ENCODE data around the gene UBL4A.
"Not testable (repeated sequence)": the region's sequence is repeated elsewhere in the genome, so short reads cannot be mapped to it uniquely, and the experiment has no call there.

UBL4A gene

GRCh38 chrX:154508384-154508745, 21.9 kb upstream of the UBL4A start:
- no peak overlapping the region for H3K4me3 ChIP-seq (ENCODE audit: low read depth, low read length)
- TF ChIP-seq, protein P1, sequence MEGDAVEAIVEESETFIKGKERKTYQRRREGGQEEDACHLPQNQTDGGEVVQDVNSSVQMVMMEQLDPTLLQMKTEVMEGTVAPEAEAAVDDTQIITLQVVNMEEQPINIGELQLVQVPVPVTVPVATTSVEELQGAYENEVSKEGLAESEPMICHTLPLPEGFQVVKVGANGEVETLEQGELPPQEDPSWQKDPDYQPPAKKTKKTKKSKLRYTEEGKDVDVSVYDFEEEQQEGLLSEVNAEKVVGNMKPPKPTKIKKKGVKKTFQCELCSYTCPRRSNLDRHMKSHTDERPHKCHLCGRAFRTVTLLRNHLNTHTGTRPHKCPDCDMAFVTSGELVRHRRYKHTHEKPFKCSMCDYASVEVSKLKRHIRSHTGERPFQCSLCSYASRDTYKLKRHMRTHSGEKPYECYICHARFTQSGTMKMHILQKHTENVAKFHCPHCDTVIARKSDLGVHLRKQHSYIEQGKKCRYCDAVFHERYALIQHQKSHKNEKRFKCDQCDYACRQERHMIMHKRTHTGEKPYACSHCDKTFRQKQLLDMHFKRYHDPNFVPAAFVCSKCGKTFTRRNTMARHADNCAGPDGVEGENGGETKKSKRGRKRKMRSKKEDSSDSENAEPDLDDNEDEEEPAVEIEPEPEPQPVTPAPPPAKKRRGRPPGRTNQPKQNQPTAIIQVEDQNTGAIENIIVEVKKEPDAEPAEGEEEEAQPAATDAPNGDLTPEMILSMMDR (IDR thresholded peaks at IDR 0.05; ENCODE audit: control insufficient read depth, extremely low read depth, insufficient read depth): no peak
- DNase-seq (ENCODE audit: low read depth): no peak

- no peak for DNase-seq (ENCODE audit: low read depth)
- no peak overlapping the region for H3K4me3 ChIP-seq (ENCODE audit: low read depth, low read length)
- TF ChIP-seq, protein P1 (IDR thresholded peaks at IDR 0.05; ENCODE audit: control insufficient read depth, extremely low read depth, insufficient read depth): no peak
These were observed 21.4 kb upstream of the UBL4A start for GRCh38 chrX:154507673-154508383.

DNA sequence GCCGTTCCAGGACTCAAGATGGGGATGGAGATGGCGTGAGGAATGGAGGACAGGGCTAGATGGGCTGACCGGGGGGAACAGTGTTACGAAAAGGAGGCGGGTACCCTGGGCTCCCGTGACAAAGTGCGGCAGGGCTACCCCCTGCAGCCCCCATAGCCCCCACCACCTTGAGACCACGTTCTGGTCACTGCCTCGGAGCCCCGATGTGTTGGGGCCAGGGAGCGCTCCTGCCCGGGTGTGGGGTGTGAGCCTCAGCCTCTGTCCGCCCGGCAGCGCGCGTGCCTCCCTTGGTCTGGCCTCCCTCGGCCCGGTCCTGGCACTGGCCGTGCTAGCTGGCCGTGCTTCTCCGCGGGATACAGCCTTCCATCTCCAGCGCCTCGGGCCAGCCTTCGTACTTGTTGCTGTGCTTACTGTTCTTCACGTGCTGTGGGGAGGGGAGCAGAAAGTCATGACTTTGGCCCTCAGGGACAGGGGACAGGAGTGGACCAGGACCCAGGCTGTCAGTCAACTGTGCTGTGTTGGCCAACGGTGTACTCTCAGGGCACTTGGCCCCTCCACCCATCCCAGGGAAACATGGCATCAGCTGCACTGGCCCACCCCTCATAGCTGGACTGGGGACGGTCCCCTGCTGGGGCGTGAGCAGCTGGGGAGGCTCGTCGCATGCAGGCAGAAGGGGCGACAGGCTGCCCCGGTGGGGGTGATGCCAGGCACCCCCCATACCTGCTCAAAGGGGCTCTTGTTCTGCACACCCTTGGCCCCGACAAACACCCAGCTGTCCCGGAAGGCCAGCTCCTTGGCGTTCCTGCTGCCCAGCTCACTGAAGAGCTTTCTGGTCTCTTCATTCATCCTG, 20.3 kb upstream of the UBL4A start:
- TF ChIP-seq, protein P1 (IDR thresholded peaks at IDR 0.05; ENCODE audit: control insufficient read depth, extremely low read depth, insufficient read depth): no peak
- no peak overlapping the region for H3K4me3 ChIP-seq (ENCODE audit: low read depth, low read length)
- DNase-seq (ENCODE audit: low read depth): no peak

GRCh38 chrX:154505734-154506133, 19.3 kb upstream of the UBL4A start:
- TF ChIP-seq, protein P1 (IDR thresholded peaks at IDR 0.05; ENCODE audit: control insufficient read depth, extremely low read depth, insufficient read depth): no peak
- DNase-seq (ENCODE audit: low read depth): no peak
- H3K4me3 ChIP-seq (ENCODE audit: low read depth, low read length): no peak overlapping the region

DNA sequence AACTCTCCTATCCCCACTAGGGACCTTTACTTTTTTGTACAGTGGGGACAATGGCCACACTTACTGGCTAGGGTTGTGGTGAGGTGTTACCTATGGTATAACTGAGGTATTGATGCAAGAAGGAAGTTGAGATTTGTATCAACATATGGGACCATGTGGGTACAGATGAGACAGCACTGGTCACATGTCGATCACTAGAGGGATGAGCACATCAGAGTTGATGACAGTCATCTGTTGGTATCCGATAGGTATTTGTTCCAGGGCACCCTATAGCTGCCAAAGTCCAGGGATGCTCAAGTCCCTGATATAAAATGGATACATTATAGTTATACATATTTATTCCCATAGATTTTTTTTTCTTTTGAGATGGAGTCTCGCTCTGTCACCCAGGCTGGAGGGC, 16.6 kb upstream of the UBL4A start:
- H3K4me3 ChIP-seq (ENCODE audit: low read depth, low read length): no peak overlapping the region
- no peak for DNase-seq (ENCODE audit: low read depth)
- TF ChIP-seq, protein P1 (IDR thresholded peaks at IDR 0.05; ENCODE audit: control insufficient read depth, extremely low read depth, insufficient read depth): no peak

DNA sequence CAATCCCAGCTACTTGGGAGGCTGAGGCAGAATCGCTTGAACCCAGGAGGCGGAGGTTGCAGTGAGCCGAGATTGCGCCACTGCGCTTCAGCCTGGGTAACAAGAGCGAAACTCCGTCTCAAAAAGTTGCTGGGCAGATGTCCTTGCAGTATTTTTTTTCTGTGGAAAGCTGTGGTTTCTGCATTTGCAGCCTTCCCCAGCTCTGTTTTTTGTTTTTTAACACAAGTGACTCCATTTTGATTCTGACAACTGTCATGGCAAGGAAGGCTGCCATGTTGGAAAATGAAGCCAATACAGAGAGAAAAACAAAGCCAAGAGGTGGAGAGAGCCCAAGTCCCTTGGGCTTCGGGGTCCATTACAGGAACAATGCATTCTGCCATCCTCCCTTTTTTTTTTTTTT, 15.7 kb upstream of the UBL4A start:
- TF ChIP-seq, protein P1 (IDR thresholded peaks at IDR 0.05; ENCODE audit: control insufficient read depth, extremely low read depth, insufficient read depth): no peak
- H3K4me3 ChIP-seq (ENCODE audit: low read depth, low read length): no peak overlapping the region
- DNase-seq (ENCODE audit: low read depth): no peak

DNA sequence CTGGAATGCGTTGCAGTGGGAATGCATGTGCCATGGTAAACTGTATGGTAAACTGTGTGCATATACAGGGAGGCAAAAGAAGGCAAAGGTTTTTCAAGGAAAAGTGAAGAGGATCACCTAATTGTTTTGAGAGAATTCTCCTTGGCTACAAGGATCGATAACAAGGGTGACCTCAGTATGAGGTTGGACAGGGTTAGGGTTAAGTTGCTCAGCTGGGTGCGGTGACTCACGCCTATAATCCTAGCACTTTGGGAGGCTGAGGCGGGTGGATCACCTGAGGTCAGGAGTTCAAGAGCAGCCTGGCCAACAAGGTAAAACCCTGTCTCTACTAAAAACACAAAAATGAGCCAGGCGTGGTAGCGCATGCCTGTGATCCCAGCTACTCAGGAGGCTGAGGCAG, 15.0 kb upstream of the UBL4A start:
- not testable (repeated sequence) for H3K4me3 ChIP-seq (ENCODE audit: low read depth, low read length); DNase-seq (ENCODE audit: low read depth)

GRCh38 chrX:154496591-154497137, 10.2 kb upstream of the UBL4A start:
- DNase-seq (ENCODE audit: low read depth); H3K4me3 ChIP-seq (ENCODE audit: low read depth, low read length): not testable (repeated sequence)
